ENCODE results near the gene MYO7A.

MYO7A gene

DNA sequence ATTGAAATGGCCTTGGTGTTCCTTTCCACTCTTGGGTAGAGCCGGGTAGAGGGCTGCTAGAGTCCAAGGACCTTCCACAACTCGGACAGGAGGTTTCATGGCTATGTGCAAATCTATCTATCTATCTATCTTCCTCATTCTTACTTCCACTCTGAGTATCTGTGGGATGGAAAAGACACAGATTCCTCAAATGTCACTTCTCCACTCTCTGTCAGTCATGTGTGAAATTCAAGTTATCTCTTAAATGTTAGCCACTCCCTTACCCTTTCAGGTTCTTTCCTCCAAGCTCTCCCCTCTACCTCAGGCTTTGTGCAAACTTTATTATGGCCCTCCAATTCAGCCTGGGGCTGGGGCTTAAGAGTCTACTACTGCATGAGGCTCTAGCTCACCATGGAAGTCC lies 89.1 kb downstream of the MYO7A start:
- DNase-seq (ENCODE audit: low read depth): no peak

DNA sequence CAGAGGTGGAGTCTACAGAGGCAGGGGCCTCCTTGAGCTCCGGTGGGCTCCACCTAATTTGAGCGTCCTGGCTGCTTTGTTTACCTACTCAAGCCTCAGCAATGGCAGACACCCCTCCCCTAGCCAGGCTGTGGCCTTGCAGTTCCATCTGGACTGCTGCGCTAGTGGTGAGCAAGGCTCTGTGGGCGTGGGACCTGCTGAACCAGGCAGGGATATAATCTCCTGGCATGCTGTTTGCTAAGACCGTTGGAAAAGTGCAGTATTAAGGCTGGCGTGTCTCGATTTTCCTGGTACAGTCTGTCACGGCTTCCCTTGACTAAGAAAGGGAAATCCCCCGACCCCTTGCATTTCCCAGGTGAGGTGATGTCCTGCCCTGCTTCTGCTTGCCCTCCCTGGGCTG lies 95.8 kb downstream of the MYO7A start:
- DNase-seq (ENCODE audit: low read depth): no peak

DNA sequence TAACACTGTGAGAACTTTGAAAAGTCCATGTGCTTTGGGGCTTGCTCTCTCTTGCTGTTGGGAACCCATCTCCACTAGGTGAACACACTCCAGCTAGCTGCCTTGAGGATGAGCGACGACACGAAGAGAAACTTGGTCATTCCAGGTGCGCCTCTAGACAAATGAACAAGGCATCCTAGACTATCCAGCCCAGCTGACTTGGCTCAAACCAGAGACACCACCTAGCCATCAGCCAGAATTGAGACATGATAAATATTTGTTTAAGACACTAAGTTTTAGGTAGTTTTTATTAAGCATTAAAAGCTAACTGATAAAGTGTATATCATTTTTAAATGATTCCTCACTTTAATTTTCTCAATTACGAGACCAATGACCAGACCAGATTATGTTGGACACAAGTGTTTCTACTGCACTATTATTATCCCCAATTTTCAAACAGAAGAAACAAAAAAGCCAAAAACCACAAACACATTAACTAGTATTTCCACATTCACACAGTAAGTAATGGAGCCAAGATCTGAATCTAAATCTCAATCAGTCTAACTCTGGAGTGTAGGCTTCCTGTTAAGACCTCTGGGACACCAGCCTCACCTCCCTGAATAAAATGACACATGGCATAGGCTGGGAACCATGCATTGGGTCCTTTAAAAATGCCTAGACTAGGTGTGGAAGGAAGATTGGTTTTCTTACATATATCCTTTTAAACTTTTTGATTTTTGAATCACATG lies 103.0 kb downstream of the MYO7A start:
- no peak for DNase-seq (ENCODE audit: low read depth)

DNA sequence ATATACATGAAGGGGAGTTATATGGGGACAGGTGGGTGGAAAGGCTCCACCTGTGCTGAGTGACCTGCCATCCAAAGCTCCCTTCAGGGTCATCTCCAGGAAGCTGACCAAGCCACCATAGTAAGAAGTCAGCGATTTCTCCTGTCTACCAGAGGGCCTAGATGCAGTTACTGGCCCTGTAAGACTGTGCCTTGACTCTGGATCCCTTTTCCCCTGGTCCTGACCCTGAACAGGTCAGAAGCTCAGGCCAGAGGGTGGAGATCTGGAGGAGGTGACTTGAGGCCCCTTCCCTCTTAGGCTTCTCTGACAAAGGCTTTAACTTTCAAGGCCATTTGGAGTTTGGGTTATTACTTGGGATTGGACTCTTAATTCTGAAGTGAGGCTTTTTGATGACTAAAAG lies 103.8 kb downstream of the MYO7A start:
- DNase-seq (ENCODE audit: low read depth): no peak

DNA sequence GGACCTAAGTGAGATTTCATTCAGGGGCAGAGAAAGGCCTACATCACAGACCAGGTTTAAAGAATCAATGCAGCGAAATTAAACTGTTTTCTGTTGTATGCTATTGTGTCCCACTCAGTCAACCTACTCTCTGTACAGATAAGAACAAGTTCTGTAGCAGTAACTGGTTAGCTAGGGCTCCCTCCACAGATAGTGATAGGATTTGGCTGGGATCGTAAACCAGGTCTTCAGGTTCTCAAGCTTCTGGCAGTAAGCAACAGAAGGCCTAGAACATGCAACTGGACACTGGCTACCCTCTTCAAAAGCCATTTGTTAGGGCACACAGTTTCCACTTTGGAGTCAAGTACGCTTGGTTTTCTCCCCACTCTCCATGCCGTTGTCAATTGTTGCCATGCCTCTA lies 104.2 kb downstream of the MYO7A start:
- no peak for DNase-seq (ENCODE audit: low read depth)

DNA sequence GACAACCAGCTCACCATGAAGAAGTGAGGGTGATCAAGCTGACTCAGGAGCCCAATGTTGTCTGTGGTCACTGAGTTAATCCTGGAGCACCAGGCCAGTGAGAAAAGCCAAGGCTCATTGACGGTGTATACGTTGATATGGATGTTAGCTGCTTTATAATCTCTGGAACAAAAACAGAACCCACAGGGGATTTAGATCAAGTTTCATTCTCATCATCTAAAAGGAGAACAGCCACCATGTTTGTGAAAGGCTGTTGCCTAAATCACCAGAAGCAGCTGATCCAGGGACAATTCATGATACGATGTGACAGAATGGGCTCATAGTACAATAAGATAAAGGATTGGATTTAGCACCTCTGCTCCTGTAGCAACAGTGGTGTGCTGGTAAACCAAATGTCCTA lies 105.0 kb downstream of the MYO7A start:
- DNase-seq (ENCODE audit: low read depth): no peak

DNA sequence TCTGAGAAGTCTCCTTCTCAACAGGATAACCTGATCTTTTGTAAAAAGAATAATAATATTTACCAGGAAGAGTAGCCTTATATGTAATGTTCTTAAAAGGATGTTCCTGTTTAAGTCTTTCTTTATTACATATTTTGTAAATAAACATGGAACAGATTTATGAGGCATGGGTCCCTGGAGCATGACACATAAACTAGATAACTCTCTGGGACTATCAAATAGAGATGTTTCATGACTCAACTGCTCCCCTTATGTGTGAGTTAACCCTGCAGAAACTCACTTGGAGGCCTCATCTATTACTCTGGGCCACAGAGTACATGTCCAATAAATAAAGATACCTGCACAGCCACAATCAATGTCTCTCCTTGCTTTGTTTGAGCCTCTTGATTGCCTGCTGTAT lies 108.9 kb downstream of the MYO7A start:
- DNase-seq (ENCODE audit: low read depth): no peak

DNA sequence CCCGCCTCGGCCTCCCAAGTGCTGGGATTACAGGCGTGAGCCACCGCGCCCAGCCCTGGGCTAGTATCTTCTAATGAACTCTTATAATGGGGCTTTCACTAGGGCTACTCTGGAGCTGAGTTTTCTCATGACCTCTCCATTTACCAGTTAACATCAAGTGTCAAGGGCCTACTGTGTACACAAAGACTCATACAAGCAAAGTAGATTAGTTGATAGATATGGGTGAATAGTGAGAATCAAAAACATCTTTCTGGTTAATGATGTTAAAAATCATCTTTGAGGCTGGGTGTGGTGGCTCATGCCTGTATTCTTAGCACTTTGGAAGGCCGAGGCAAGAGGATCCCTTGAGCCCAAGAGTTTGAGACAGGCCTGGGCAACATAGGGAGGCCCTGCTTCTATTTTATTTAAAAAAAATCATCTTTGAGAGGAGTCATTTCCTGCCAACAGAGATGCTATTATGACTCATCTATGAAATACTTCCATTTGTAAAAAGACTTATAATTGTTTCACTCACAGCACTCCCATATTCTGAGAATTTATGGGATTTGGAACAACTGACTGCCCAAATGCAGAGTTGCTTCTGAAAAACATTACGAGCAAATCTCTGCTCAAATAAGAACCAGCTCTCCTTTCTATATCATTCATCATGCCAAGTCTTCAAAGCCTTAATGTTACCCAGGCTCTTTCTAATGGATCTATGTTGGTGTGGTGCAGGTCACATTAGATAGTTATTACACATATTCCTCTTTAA lies 116.4 kb downstream of the MYO7A start:
- no peak for DNase-seq (ENCODE audit: low read depth)

DNA sequence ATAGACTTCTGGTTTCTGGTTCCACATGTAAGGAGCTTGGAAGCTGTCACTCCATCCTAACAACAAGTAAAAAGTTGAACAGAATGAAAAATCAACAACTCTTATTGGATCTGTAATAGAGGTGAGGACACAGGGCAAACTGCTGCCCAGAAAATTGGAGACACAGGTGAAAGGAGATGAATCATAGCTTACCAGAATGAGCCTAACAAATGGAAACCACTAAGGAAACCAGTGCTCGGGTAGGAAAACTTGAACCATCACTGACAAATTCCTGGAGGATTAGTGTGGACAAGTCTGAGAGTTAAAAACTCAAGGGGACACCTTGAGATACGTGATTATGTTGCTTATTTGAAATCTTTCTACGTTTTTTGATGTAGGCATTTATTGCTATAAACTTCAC lies 121.4 kb downstream of the MYO7A start:
- no peak for DNase-seq (ENCODE audit: low read depth)

DNA sequence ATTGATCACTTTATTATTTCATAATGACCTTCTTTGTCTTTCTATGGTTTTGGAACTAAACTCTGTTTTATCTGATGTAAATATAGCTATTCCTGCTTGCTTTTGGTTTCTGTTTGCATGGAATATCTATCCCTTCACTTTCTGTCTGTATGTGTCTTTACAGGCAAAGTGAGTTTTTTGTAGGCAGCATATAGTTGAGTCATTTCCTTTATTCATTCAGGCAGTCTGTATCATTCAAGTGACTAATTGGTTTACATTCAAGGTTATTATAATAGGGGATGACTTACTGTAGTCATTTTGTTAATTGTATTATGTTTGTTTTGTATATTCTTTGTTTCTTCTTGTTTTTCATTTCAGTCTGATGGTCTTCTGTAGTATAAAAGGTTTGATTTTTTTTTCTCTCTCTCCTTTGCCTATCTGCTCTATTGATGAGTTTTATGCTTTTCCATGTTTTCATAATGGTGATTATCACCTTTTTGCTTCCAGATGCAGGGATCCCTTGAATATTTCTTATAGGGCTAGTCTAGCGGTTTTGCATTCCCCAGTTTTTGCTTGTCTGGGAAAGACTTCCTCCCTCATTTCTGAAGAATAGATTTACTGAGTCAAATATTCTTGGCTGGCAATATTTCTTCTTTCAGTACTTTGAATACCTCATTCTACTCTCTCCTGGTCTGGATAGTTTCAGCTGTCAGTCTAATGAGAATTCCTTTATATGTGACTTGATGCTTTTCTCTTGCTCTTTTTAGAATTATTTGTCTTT lies 123.0 kb downstream of the MYO7A start:
- no peak for DNase-seq (ENCODE audit: low read depth)

DNA sequence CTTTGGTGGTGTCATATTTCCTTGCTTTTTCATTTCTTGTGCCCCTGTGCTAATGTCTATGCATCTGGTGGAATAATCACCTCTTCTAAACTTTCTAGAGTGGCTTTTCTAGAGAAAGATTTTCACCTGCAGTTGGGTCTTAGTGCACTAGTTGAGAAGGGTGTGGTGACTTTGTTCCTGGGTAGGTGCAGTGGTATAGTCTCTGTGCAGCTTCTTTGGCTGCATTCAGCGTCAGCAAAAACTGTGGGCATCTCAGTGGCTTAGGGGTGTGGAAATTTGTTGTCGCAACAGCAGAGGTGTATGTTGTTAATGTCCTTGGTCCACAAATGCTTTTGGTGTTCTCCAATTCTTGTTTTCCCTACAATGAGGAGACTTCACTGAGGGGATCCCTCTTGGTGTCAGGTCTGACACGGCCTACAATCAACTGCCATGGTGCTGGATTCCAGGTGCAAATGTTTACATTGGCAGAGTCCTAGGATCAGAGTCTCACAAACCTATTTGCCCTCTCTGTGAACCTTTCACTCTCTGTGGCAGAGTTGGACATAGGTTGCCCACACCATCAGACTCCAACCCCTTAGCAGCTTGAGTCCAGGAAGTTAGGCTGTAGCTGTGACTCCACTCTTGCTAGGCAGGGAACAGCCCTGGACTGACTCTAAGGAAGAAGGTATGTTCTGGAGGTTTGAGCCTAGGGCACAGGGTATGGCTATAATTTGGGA lies 124.7 kb downstream of the MYO7A start:
- DNase-seq (ENCODE audit: low read depth): no peak

DNA sequence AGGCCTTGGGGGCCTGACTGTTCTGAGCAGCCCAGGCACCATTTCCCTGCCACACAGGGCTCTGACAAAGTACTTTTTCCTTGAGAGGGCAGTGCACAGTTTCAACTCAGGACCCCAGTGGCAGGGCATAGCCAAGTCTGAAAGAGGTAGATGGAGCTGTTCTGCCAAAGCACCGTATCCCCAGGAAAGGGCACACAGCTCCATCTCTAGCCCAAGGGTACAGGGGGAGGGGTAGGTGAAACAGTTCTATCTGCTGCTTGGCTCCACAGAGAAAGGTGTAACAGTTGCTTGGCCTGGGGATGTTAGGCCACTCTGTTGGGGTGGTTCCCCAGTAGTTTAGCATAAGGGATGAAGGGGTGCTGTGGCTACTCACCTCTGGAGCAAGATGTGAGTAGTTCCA lies 125.6 kb downstream of the MYO7A start:
- DNase-seq (ENCODE audit: low read depth): no peak

DNA sequence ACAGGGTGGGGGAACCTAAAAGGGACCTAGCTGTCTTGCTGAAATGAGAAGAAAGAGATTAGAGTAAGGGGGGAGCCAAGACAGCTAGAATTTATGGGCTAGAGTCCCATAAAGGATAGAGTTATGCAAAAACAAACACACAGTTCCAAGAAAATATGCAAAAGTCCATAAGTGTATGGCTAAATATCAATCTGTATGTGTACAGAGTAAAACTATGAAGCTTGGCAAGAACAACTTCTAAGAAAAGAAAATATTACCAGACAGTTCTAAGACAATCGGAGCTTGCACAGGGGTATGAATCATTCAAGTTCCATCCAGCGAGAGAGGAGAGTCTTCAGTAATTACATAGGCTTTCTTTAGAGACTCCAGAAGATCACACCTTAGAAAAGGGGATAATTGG lies 131.6 kb downstream of the MYO7A start:
- no peak for DNase-seq (ENCODE audit: low read depth)

DNA sequence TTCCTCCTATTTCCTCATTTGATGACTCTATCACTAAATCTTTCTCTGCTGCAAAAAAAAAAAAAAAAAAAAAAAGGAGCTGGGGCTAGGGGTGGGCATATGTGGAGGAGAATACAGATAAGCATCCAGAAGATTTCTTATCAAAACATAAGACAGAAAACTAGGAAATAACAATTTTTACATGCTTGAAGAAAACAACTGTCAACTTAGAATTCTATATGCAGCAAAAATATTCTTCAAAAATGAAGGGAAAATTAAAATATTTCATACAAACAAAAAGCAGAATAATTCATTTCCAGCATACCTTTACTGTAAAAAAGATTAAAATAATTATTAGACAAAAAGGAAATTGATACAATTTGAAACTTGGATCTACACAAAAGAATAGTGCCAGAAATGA lies 134.8 kb downstream of the MYO7A start:
- no peak for DNase-seq (ENCODE audit: low read depth)

Data from activated T-cell treated with anti-CD3 and anti-CD28 coated beads for 48 hours (primary cell).